ENCODE results near the gene C20orf204. TPM values are rescaled to one million over a fixed set of nuclear protein-coding genes. Genes with fewer than 3 reads are reported as not detected.

The C20orf204 gene
- total RNA-seq, 1 donor from 2014 or later, result under 0.01 TPM

DNA sequence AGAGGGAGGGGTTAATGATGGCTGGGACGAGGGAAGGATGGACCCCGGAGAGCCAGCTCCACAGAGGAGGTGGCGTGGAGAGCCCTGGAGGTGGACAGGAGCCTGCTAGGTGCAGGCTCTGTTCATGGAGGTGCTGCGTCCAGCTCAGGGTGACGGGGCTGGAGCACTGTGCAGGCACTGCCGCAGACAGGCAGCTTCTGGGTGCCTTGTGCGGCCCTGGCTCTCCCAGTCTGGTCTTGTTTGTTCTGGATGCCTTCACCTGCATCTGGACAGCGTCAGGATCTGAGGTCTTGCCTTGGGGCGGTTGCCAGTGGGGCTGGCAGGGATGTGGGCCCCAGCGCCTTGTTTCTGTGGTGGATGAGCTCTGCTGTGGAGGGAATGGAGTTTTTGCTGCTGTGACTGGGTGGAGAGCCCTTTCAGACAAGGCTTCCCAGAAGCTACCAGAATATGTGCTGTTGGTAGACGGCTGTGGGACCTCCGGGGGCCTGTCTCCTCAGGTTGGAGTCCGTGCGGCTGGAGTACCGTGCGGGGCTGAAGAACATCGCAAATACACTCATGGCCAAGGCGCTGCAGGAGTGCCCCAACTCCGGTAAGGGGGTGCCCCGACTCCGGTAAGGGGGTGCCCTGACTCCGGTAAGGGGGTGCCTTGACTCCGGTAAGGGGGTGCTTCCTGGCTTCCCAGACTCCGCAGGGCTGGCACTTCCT, 7.8 kb upstream of the C20orf204 start:
- TF ChIP-seq, protein P1, sequence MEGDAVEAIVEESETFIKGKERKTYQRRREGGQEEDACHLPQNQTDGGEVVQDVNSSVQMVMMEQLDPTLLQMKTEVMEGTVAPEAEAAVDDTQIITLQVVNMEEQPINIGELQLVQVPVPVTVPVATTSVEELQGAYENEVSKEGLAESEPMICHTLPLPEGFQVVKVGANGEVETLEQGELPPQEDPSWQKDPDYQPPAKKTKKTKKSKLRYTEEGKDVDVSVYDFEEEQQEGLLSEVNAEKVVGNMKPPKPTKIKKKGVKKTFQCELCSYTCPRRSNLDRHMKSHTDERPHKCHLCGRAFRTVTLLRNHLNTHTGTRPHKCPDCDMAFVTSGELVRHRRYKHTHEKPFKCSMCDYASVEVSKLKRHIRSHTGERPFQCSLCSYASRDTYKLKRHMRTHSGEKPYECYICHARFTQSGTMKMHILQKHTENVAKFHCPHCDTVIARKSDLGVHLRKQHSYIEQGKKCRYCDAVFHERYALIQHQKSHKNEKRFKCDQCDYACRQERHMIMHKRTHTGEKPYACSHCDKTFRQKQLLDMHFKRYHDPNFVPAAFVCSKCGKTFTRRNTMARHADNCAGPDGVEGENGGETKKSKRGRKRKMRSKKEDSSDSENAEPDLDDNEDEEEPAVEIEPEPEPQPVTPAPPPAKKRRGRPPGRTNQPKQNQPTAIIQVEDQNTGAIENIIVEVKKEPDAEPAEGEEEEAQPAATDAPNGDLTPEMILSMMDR (conservative IDR thresholded peaks at IDR 0.05; ENCODE audit: low read depth, low read length), result no peak
- DNase-seq (ENCODE audit: low read depth), result no peak
- no peak overlapping the region for H3K4me3 ChIP-seq (ENCODE audit: low read depth, low read length)

DNA sequence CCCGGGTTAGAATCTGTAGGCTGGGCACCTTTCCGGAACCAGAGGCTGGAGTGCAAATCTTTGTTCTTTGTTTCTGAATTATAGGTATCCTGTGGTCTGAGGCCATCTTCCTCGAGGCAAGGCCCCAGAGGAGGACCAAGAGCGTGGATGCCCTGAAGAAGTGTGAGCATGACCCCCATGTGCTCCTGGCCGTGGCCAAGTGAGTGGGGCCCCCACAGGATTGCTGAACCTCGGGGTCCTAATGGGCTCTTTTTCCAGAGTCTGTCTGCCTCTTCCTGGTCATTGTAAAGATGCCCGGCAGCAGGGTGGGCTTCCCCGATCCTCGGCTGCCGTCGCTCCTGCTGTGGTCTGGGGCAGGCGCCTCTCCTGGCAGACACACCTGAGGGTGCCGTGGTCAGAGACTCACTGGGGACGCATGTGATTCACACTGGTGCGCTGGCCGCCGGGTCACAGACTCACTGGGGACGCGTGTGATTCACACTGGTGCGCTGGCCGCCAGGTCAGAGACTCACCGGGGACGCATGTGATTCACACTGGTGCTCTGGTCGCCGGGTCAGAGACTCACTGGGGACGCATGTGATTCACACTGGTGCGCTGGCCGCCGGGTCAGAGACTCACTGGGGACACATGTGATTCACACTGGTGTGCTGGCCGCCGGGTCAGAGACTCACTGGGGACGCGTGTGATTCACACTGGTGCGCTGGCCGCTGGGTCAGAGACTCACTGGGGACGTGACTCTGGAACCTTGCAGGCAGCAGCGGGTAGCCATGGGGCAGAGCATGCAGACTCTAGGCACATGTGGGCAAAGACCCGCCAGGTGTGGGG, 6.5 kb upstream of the C20orf204 start:
- TF ChIP-seq, protein P1 (conservative IDR thresholded peaks at IDR 0.05; ENCODE audit: low read depth, low read length), result no peak
- H3K4me3 ChIP-seq (ENCODE audit: low read depth, low read length), result no peak overlapping the region
- no peak for DNase-seq (ENCODE audit: low read depth)

DNA sequence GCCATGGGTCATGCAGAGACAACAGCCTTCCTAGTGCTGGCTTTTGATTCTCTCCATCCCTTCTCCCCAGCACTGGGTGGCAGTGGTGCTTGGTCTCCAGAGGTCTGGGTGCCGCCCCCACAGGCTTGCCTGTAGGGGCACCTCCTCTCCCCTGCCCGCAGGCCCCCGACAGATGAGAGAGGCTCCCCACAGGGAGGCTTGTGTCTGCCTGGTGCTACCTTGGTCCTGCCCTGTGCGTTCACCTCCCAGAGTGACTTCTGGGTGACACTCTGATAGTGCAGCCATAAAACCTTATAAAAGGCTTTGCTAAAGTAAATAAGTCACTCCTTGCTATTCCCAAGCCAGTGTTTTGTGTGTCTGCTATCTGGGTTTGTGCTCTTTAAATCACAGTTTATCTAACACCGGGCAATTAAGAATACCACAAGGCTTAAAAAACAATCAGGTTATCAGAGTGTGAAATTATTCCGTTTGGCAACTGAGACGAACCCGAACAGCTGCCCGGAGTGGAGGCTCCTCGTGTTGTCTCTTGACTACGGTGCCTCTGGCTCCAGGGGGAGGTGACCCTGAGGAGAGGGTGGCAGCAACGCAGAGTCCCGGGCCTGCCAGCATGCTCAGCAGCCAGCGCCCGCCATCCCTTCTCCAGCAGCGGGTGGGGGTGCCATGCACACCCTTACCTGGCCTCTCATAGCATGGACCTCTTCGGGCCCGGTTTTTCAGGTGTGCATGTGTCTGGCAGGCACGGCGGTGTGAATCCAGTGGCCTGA, 5.4 kb upstream of the C20orf204 start:
- DNase-seq (ENCODE audit: low read depth), result no peak
- H3K4me3 ChIP-seq (ENCODE audit: low read depth, low read length), result no peak overlapping the region
- TF ChIP-seq, protein P1 (conservative IDR thresholded peaks at IDR 0.05; ENCODE audit: low read depth, low read length), result no peak

DNA sequence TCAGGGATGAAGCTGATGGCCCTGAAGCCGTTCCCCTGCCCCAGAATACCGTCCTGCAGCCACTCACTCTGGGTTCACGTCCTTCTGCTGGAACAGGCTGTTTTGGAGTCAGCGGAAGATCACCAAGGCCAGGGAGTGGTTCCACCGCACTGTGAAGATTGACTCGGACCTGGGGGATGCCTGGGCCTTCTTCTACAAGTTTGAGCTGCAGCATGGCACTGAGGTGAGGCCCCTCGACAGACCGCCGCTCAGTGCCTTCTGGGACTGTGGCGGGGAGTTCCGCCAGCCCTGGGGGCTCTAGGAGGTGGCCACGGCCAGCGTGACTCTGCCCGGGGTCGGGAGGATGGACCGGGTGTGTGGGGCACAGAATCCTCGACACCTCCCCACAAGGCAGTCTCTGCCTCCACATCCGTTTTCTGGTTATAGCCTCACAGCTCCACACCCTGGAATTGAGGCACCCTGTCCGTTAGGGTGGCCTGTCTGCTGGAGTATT, 4.1 kb upstream of the C20orf204 start:
- H3K4me3 ChIP-seq (ENCODE audit: low read depth, low read length), result no peak overlapping the region
- no peak for DNase-seq (ENCODE audit: low read depth)
- TF ChIP-seq, protein P1 (conservative IDR thresholded peaks at IDR 0.05; ENCODE audit: low read depth, low read length), result no peak

DNA sequence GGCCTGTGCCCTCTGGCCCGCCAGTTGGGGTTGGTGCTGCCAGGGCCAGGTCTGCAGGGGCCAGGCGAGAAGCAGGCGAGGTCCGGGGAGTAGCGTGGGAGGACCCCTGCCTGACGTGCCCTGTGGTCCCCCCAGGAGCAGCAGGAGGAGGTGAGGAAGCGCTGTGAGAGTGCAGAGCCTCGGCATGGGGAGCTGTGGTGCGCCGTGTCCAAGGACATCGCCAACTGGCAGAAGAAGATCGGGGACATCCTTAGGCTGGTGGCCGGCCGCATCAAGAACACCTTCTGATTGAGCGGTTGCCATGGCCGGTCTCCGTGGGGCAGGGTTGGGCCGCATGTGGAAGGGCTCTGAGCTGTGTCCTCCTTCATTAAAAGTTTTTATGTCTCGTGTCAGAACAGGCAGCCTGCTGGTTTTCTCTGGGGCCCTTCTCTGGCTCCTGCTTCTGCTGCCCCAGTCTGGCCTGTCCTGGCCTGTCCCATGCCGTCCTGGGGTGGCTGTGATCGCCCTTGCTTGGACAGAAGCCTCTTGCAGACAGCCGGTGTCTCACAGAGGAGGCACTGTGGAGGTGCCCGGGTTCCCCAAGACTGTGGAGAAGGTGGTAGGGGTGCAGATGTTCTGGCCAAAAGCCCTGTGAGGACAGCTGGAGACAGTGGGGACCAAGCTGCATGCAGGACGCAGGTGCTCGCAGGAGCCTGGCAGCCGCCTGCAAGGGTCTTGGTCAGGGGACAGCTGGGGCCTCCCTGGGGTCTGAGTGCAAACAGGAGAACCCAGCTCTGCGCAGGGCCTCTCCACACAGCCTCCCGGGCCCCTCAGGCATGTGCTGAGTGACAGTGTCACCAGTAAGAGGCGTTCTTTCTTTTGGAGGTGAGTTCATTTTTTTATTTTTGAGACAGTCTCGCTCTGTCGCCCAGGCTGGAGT, 3.0 kb upstream of the C20orf204 start:
- TF ChIP-seq, protein P1 (conservative IDR thresholded peaks at IDR 0.05; ENCODE audit: low read depth, low read length), result no peak
- no peak for DNase-seq (ENCODE audit: low read depth)
- H3K4me3 ChIP-seq (ENCODE audit: low read depth, low read length), result no peak overlapping the region

DNA sequence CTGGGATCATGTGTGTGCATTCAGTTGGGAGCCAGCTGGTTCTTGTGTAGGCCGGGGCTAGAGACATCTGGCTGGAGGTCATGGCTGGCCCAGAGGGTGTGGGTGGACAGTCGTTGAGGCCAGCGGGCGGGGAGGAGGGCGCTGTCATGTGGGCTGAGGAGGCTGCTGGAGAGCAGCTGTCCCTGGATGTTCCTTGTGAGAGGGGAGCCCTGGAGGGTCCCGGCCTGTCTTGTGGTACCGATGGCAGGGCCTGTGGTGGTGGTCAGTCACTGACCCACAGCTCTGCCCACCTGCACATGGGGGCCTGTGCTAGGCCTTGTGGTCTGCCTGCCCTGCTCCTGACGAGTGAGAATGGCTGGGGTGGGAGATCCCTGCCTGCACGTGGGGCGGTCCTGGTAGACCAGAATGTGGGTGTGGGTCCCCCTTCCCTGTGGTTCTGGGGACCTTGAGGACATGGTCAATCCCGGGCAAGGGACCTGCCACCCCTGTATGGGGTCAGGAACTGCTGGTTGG, 1.9 kb upstream of the C20orf204 start:
- DNase-seq (ENCODE audit: low read depth), result no peak
- no peak overlapping the region for H3K4me3 ChIP-seq (ENCODE audit: low read depth, low read length)
- TF ChIP-seq, protein P1 (conservative IDR thresholded peaks at IDR 0.05; ENCODE audit: low read depth, low read length), result no peak
